Neural crest cell (in vitro differentiated cells): ENCODE results near the gene CD83. TPM values are rescaled to one million over a fixed set of nuclear protein-coding genes. Genes with fewer than 3 reads are reported as not detected.

Source experiments
- DNase-seq: peaks from one replicate; pipeline ENCODE4 v3.0.0; 2021; ENCODE audit warnings: low read depth, mixed read lengths, low spot score
- H3K27ac Mint-ChIP-seq: one replicate; pipeline ENCODE4 v1.8.0; 2021; ENCODE audit warnings: mild to moderate bottlenecking, mixed read lengths; ENCODE audit not compliant: unreplicated experiment
- H3K27me3 Mint-ChIP-seq: 2 replicates; pipeline ENCODE4 v1.8.0; 2021; ENCODE audit warnings: low read depth, mild to moderate bottlenecking, mixed read lengths
- H3K36me3 Mint-ChIP-seq: 2 replicates; pipeline ENCODE4 v1.8.0; 2021; ENCODE audit warnings: low read depth, mild to moderate bottlenecking, mixed read lengths
- H3K4me1 Mint-ChIP-seq: 2 replicates; pipeline ENCODE4 v1.8.0; 2021; ENCODE audit warnings: mixed read lengths
- H3K4me3 Mint-ChIP-seq: one replicate; pipeline ENCODE4 v1.8.0; 2021; ENCODE audit warnings: mild to moderate bottlenecking, mixed read lengths
- H3K9me3 Mint-ChIP-seq: 2 replicates; pipeline ENCODE4 v1.8.0; 2021; ENCODE audit warnings: mixed read lengths
- CTCF ChIP-seq: fragments of 200-600 bp; sonication (generic); conservative IDR thresholded peaks from 2 replicates; pipeline ENCODE4 v1.5.0; 2021; ENCODE audit warnings: antibody characterized with exemption, mild to moderate bottlenecking
- total RNA-seq: library from RNA; stranded (reverse); gene quantifications from 2 replicates; pipeline ENCODE4 v1.2.1, GENCODE V29; 2021

CD83 gene
- total RNA-seq, 1 donor from 2014 or later: 7.9 TPM

- DNase-seq: no peak
- Mint-ChIP-seq H3K27ac (no peak overlapping the region), H3K4me1 (no peaks in the 10 kb centered on the region), H3K27me3 (no peaks in the 10 kb centered on the region), H3K4me3 (no peak overlapping the region), H3K36me3 (no peaks in the 10 kb centered on the region), H3K9me3 (no peaks in the 10 kb centered on the region)
- TF ChIP-seq CTCF: no peak
Measured at GRCh38 chr6:14182916-14183315, 65.3 kb downstream of the CD83 start.

Other genes with a start within 250 kb of the CD83 start
- gene RNF182, start 192.8 kb upstream of the CD83 start, total RNA-seq: 2.3 and 3.0 TPM in 2 replicates